ENCODE results near the gene PRR20C. TPM values are rescaled to one million over a fixed set of nuclear protein-coding genes. Genes with fewer than 3 reads are reported as not detected.
"Not testable (repeated sequence)": the region's sequence is repeated elsewhere in the genome, so short reads cannot be mapped to it uniquely, and the experiment has no call there.

The PRR20C gene
- total RNA-seq, 4 donors from 2014 or later, result not detected

DNA sequence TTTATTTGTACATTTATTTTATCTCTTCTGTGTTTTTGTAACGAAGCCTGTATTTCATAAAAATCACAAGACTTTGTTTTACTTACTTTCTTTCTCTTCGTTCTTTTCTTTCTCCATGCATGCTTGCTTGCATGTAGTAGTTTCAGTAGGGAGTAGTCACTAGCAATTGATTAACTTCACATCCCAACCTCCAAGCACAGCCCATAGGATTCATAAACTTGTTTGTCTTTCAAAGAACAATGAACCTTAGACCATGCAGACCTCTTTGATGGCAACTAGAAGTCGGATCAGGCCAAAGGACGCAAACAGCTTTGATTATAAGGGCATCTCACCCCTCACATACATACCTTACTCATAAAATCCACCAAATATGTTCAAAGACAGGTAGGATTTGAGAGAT lies 16.3 kb upstream of the PRR20C start:
- no peak overlapping the region for H3K4me3 ChIP-seq
- intact Hi-C loops (cut with DNase I), result no loop called here
- DNase-seq (ENCODE audit: extremely low spot score), result no peak
- H3K27me3 ChIP-seq, result no peaks in the 10 kb centered on the region
- H3K9me3 ChIP-seq, result no peaks in the 10 kb centered on the region
- WGBS, result 89% methylated on average over 4 of the region's 4 CpGs
- no peak overlapping the region for H3K27ac ChIP-seq (replicated peaks in 1 of 4)
- no peaks in the 10 kb centered on the region for H3K4me1 ChIP-seq
- TF ChIP-seq POLR2AphosphoS5 (IDR thresholded peaks at IDR 0.05), result no peak
- TF ChIP-seq POLR2A (IDR thresholded peaks at IDR 0.05; ENCODE audit: low read depth), result no peak
- TF ChIP-seq EP300 (IDR thresholded peaks at IDR 0.05), result no peak
- TF ChIP-seq, protein P1, sequence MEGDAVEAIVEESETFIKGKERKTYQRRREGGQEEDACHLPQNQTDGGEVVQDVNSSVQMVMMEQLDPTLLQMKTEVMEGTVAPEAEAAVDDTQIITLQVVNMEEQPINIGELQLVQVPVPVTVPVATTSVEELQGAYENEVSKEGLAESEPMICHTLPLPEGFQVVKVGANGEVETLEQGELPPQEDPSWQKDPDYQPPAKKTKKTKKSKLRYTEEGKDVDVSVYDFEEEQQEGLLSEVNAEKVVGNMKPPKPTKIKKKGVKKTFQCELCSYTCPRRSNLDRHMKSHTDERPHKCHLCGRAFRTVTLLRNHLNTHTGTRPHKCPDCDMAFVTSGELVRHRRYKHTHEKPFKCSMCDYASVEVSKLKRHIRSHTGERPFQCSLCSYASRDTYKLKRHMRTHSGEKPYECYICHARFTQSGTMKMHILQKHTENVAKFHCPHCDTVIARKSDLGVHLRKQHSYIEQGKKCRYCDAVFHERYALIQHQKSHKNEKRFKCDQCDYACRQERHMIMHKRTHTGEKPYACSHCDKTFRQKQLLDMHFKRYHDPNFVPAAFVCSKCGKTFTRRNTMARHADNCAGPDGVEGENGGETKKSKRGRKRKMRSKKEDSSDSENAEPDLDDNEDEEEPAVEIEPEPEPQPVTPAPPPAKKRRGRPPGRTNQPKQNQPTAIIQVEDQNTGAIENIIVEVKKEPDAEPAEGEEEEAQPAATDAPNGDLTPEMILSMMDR (IDR thresholded peaks at IDR 0.05), result no peak
- no peaks in the 10 kb centered on the region for H3K36me3 ChIP-seq

DNA sequence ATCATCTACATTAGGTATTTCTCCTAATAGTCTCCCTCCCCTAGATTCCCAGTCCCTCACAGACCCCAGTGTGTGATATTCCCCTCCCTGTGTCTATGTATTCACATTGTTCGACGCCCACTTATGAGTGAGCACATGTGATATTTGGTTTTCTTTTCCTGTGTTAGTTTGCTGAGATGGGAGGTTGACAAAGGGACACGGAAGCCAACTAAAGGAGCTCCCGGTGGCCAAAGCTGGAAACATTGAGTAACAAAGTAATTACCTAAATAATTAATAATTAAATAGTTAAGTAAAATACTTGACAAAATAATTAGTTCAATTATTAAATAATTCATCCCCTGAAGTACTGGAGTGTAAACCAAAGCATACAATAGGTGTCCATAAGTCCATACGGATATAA lies 14.9 kb upstream of the PRR20C start:
- WGBS, result 92% methylated on average over 5 of the region's 5 CpGs
- Histone ChIP-seq H3K9me3 (no peaks in the 10 kb centered on the region), H3K27me3 (no peaks in the 10 kb centered on the region), H3K27ac (replicated peaks in 1 of 4) (no peak overlapping the region), H3K36me3 (no peaks in the 10 kb centered on the region), H3K4me3 (no peak overlapping the region), H3K4me1 (no peaks in the 10 kb centered on the region)
- intact Hi-C loops (cut with DNase I), result no loop called here
- TF ChIP-seq EP300 (IDR thresholded peaks at IDR 0.05), result no peak
- no peak for TF ChIP-seq POLR2AphosphoS5 (IDR thresholded peaks at IDR 0.05)
- no peak for TF ChIP-seq POLR2A (IDR thresholded peaks at IDR 0.05; ENCODE audit: low read depth)
- TF ChIP-seq, protein P1 (IDR thresholded peaks at IDR 0.05), result no peak
- no peak for DNase-seq (ENCODE audit: extremely low spot score)

DNA sequence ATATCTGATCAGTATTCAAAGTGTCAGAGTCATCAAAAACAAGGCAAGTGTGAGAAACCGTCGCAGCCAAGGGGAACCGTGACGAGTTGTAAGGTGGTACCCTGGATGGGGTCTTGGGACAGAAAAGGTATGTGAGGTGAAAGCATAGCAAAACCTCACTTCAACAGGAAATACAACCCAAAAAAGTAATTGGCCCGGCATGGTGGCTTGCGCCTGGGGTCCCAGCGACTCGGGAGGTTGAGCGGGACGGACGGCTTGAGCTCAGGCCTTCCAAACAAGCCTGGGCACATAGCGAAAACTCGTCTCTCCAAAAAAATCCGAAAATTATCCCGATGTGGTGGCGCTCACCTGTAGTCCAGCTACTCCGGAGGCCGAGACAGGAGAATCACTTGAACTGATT lies 14.1 kb upstream of the PRR20C start:
- intact Hi-C loops (cut with DNase I), result not testable (repeated sequence)

DNA sequence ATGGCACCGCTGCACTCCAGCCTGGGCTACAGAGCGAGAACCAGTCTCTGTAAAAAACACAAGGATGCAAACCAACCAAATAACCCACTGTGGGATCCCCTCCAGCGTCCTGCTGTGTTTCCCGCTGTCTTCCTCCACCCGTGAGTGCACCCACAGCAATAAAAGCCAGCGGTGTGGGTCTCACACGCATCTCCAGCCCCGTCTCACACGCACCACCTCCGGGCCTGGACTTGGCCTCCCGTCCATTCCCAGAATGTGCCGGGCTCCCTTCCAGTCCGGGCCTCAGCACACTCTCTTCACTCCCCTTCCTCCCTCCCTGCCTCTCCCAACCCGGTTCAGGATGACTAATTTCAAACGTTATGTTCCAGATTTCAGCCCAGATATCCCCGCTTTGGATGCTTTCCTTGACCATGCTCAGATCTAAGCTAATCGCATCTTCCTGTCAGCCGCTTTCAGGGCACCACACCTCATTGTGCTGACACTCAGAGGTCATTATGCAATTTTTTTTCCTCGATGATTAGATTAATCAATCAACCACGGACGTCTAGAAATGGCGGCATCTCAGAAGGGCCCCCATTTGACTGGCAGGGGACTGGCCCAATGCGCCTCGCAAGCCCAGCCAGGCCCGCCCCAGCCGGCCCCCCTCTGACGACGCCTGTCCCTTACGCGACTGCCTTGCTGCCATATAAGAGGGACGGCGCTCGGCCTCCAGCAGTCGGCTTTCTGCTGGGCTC lies 13.5 kb upstream of the PRR20C start, which contains the start of gene PRR20A:
Gene PRR20A (plus strand): TSS at position 684 of the 734 bp plus-strand sequence. CDS start 387 bp downstream, outside the sequence.
- H3K27ac ChIP-seq (replicated peaks in 1 of 4); H3K27me3 ChIP-seq; H3K4me1 ChIP-seq; intact Hi-C loops (cut with DNase I); H3K36me3 ChIP-seq; H3K9me3 ChIP-seq; H3K4me3 ChIP-seq; DNase-seq (ENCODE audit: extremely low spot score): not testable (repeated sequence)
- 82% methylated on average over 15 of the region's 34 CpGs for WGBS

More for the DNA sequence above, 14.1 kb upstream of the PRR20C start:
- not testable (repeated sequence) for H3K27me3 ChIP-seq; H3K4me3 ChIP-seq; H3K36me3 ChIP-seq; H3K27ac ChIP-seq (replicated peaks in 1 of 4); DNase-seq (ENCODE audit: extremely low spot score); H3K9me3 ChIP-seq; H3K4me1 ChIP-seq
- 96% methylated on average over 11 of the region's 18 CpGs for WGBS

DNA sequence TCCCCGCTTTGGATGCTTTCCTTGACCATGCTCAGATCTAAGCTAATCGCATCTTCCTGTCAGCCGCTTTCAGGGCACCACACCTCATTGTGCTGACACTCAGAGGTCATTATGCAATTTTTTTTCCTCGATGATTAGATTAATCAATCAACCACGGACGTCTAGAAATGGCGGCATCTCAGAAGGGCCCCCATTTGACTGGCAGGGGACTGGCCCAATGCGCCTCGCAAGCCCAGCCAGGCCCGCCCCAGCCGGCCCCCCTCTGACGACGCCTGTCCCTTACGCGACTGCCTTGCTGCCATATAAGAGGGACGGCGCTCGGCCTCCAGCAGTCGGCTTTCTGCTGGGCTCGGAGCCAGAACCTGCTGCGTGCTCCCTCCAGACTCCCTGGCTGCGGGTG lies 6.7 kb upstream of the PRR20C start, which contains the start of gene PRR20B:
Gene PRR20B (plus strand): TSS at position 301 of the 400 bp plus-strand sequence. CDS start 387 bp downstream, outside the sequence.
- H3K4me1 ChIP-seq; H3K4me3 ChIP-seq; intact Hi-C loops (cut with DNase I); H3K36me3 ChIP-seq; H3K27ac ChIP-seq (replicated peaks in 1 of 4); H3K9me3 ChIP-seq; DNase-seq (ENCODE audit: extremely low spot score); H3K27me3 ChIP-seq: not testable (repeated sequence)
- no CpG with 5 or more reads among the region's 22 CpGs for WGBS

DNA sequence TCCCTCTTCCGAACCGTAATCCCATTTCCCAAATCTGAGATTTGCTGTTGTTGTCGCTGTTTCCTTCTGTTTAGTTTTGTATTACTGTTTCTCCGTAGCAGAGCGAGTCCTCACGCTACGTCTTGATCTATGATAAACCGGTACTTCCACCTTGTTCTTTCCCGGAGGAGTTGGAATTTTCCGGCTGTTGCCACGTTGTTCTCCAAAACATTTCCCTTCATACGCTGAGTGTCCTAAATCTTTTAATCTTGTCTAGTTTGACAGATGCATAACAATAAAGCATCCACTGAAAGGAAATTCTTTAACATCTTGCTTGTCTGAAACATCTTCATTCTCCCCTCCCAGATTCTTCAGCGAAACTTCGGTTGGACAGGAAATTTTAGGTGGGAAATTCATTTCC lies 5.8 kb upstream of the PRR20C start:
- WGBS, result 92% methylated on average over 10 of the region's 14 CpGs
- not testable (repeated sequence) for DNase-seq (ENCODE audit: extremely low spot score)

DNA sequence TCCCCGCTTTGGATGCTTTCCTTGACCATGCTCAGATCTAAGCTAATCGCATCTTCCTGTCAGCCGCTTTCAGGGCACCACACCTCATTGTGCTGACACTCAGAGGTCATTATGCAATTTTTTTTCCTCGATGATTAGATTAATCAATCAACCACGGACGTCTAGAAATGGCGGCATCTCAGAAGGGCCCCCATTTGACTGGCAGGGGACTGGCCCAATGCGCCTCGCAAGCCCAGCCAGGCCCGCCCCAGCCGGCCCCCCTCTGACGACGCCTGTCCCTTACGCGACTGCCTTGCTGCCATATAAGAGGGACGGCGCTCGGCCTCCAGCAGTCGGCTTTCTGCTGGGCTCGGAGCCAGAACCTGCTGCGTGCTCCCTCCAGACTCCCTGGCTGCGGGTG lies 6.5 kb downstream of the PRR20C start, which contains the start of gene PRR20D:
Gene PRR20D (plus strand): TSS at position 301 of the 400 bp plus-strand sequence. CDS start 387 bp downstream, outside the sequence.
- H3K27me3 ChIP-seq; H3K4me1 ChIP-seq; DNase-seq (ENCODE audit: extremely low spot score); H3K4me3 ChIP-seq; H3K27ac ChIP-seq (replicated peaks in 1 of 4); H3K9me3 ChIP-seq; H3K36me3 ChIP-seq; intact Hi-C loops (cut with DNase I): not testable (repeated sequence)
- WGBS, result no CpG with 5 or more reads among the region's 22 CpGs

More for the DNA sequence above, 5.8 kb upstream of the PRR20C start:
- H3K4me3 ChIP-seq; H3K27ac ChIP-seq (replicated peaks in 1 of 4); intact Hi-C loops (cut with DNase I); H3K4me1 ChIP-seq; H3K36me3 ChIP-seq; H3K27me3 ChIP-seq; H3K9me3 ChIP-seq: not testable (repeated sequence)

DNA sequence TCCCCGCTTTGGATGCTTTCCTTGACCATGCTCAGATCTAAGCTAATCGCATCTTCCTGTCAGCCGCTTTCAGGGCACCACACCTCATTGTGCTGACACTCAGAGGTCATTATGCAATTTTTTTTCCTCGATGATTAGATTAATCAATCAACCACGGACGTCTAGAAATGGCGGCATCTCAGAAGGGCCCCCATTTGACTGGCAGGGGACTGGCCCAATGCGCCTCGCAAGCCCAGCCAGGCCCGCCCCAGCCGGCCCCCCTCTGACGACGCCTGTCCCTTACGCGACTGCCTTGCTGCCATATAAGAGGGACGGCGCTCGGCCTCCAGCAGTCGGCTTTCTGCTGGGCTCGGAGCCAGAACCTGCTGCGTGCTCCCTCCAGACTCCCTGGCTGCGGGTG lies 13.0 kb downstream of the PRR20C start, which contains the start of gene PRR20E:
Gene PRR20E (plus strand): TSS at position 301 of the 400 bp plus-strand sequence. CDS start 387 bp downstream, outside the sequence.
- DNase-seq (ENCODE audit: extremely low spot score); H3K9me3 ChIP-seq; H3K36me3 ChIP-seq; intact Hi-C loops (cut with DNase I); H3K4me1 ChIP-seq; H3K27me3 ChIP-seq; H3K27ac ChIP-seq (replicated peaks in 1 of 4); H3K4me3 ChIP-seq: not testable (repeated sequence)
- no CpG with 5 or more reads among the region's 22 CpGs for WGBS

All from esophagus muscularis mucosa (tissue), 4 donors.